A549 (cell line): ENCODE measurements around the gene FAM20A.

ENCODE experiments used
- CHD2 ChIP-seq: fragments of 150-350 bp; IDR thresholded peaks from 2 replicates; pipeline ENCODE4 v1.6.1; 2014; ENCODE audit warnings: low read length; ENCODE audit not compliant: partially characterized antibody
- CTCF ChIP-seq: fragments of >200 bp; sonication (Bioruptor Twin); formaldehyde crosslinking; IDR thresholded peaks from 3 replicates; pipeline ENCODE4 v1.5.1; 2016
- EHF ChIP-seq: fragments of 250-450 bp; sonication (Bioruptor Pico); IDR thresholded peaks from 2 replicates; pipeline ENCODE4 v1.5.0; 2020; ENCODE audit warnings: mild to moderate bottlenecking
- ELK1 ChIP-seq: fragments of 150-350 bp; IDR thresholded peaks from 2 replicates; pipeline ENCODE4 v1.6.1; 2014; ENCODE audit warnings: low read depth, mild to moderate bottlenecking, low read length
- JUN ChIP-seq, 2 experiments: fragments of >200 bp; sonication (Bioruptor Twin); formaldehyde crosslinking; IDR thresholded peaks; 2 replicates in 1 of 2; 3 replicates in 1 of 2; pipeline ENCODE4 v1.6.1; 2016 to 2017
- MAZ ChIP-seq: fragments of 150-350 bp; IDR thresholded peaks from 2 replicates; pipeline ENCODE4 v1.6.1; 2014; ENCODE audit warnings: antibody characterized with exemption, low read depth, low read length, borderline replicate concordance
- MYC ChIP-seq: IDR thresholded peaks from 2 replicates; pipeline ENCODE4 v1.6.1; 2012; ENCODE audit warnings: mild to moderate bottlenecking, inconsistent platforms, low read length, improper control_type of control experiment, borderline replicate concordance
- POLR2A ChIP-seq: IDR thresholded peaks from 2 replicates; pipeline ENCODE4 v1.6.1; 2012; ENCODE audit warnings: mild to moderate bottlenecking, low read length
- REST ChIP-seq: fragments of 200-600 bp; sonication (generic); IDR thresholded peaks from 2 replicates; pipeline ENCODE4 v1.6.1; 2016; ENCODE audit warnings: antibody characterized with exemption, mild to moderate bottlenecking, moderate library complexity
- SMC3 ChIP-seq: fragments of >200 bp; sonication (Bioruptor Twin); formaldehyde crosslinking; IDR thresholded peaks from 3 replicates; pipeline ENCODE4 v1.6.1; 2018; ENCODE audit warnings: inconsistent platforms
- ZC3H11A ChIP-seq: fragments of 450-650 bp; IDR thresholded peaks from 2 replicates; pipeline ENCODE4 v1.6.1; 2014; ENCODE audit warnings: antibody characterized with exemption, mild to moderate bottlenecking

- TF ChIP-seq CHD2 (no peak), JUN (IDR thresholded peaks at IDR 0.05) (no peak), POLR2A (no peak), MAZ (no peak), ELK1 (no peak), EHF (CRISPR knock-in tag) (no peak), MYC (no peak), CTCF (no peak), SMC3 (no peak), ZC3H11A (no peak), REST (no peak)
Measured at GRCh38 chr17:68621065-68621464, 19.9 kb upstream of the FAM20A start.
